Activated T-cell treated with anti-CD3 and anti-CD28 coated beads for 1 hour (primary cell): ENCODE data around the gene BORCS5.

Source experiments
- DNase-seq: peaks from one replicate; pipeline ENCODE4 v3.0.0-alpha.2; 2020; ENCODE audit warnings: low read depth

The BORCS5 gene

GRCh38 chr12:12518919-12519318, 162.0 kb downstream of the BORCS5 start:
- DNase-seq: no peak
